Fibroblast of skin of abdomen (primary cell): ENCODE data around the gene RTRAF.

Experiments used
- DNase-seq: peaks from one replicate; pipeline ENCODE4 v3.0.0-alpha.2; 2013

RTRAF gene

GRCh38 chr14:51996148-51996746 is 6.9 kb downstream of the RTRAF start:
- DNase-seq: peak; percentile 33

- DNase-seq: no peak
These were observed 9.0 kb downstream of the RTRAF start for GRCh38 chr14:51998348-51998747.

GRCh38 chr14:51999084-51999483 is 9.7 kb downstream of the RTRAF start:
- DNase-seq: peak; percentile 82

- DNase-seq: peak; percentile 52
These were observed 10.8 kb downstream of the RTRAF start for GRCh38 chr14:52000019-52000582.

GRCh38 chr14:52000696-52001095 is 11.3 kb downstream of the RTRAF start:
- DNase-seq: no peak

GRCh38 chr14:52002542-52002941 is 13.2 kb downstream of the RTRAF start:
- no peak for DNase-seq

- DNase-seq: no peak
These were observed 14.0 kb downstream of the RTRAF start for GRCh38 chr14:52003324-52003723.

- DNase-seq: no peak
These were observed 16.3 kb downstream of the RTRAF start for GRCh38 chr14:52005625-52006024.

- DNase-seq: no peak
These were observed 17.0 kb downstream of the RTRAF start for GRCh38 chr14:52006361-52006760.

GRCh38 chr14:52007211-52007610 is 17.9 kb downstream of the RTRAF start:
- DNase-seq: no peak

- DNase-seq: no peak
These were observed 18.3 kb downstream of the RTRAF start for GRCh38 chr14:52007637-52008036.

GRCh38 chr14:52008136-52008535 is 18.8 kb downstream of the RTRAF start:
- no peak for DNase-seq

GRCh38 chr14:52010173-52010693 is 20.9 kb downstream of the RTRAF start:
- DNase-seq: no peak

GRCh38 chr14:52011523-52011922 is 22.2 kb downstream of the RTRAF start:
- no peak for DNase-seq

- no peak for DNase-seq
These were observed 23.3 kb downstream of the RTRAF start for GRCh38 chr14:52012635-52013034.

GRCh38 chr14:52013984-52014600 is 24.7 kb downstream of the RTRAF start:
- DNase-seq: no peak

- no peak for DNase-seq
These were observed 25.4 kb downstream of the RTRAF start for GRCh38 chr14:52014601-52015267.

- no peak for DNase-seq
These were observed 26.2 kb downstream of the RTRAF start for GRCh38 chr14:52015411-52016030.

- no peak for DNase-seq
These were observed 28.9 kb downstream of the RTRAF start for GRCh38 chr14:52018252-52018651.

GRCh38 chr14:52018970-52019369 is 29.6 kb downstream of the RTRAF start:
- DNase-seq: no peak

- DNase-seq: no peak
These were observed 30.9 kb downstream of the RTRAF start for GRCh38 chr14:52020161-52020714.

- no peak for DNase-seq
These were observed 31.7 kb downstream of the RTRAF start for GRCh38 chr14:52020866-52021717.
